K562 (cell line): ENCODE results near the gene CRAMP1.

Experiments used
- ATF7 ChIP-seq: fragments of 450-650 bp; IDR thresholded peaks from 2 replicates; pipeline ENCODE4 v1.7.1; 2014; ENCODE audit warnings: mild to moderate bottlenecking, moderate library complexity
- E2F1 ChIP-seq: sonication (generic); formaldehyde crosslinking; IDR thresholded peaks from 2 replicates; pipeline ENCODE4 v1.8.1; 2023; ENCODE audit warnings: mild to moderate bottlenecking, missing genetic modification reagents, moderate library complexity
- EZH2 ChIP-seq: IDR thresholded peaks from 2 replicates; pipeline ENCODE4 v1.6.1; 2012; ENCODE audit warnings: low read depth, mild to moderate bottlenecking, inconsistent platforms, low read length, borderline replicate concordance
- MXD1 ChIP-seq: fragments of 250-450 bp; sonication (Bioruptor Pico); IDR thresholded peaks from 2 replicates; pipeline ENCODE4 v1.8.0; 2021; ENCODE audit warnings: borderline replicate concordance, mild to moderate bottlenecking, moderate library complexity; ENCODE audit not compliant: poor library complexity, severe bottlenecking
- NR0B1 ChIP-seq: fragments of 450-650 bp; IDR thresholded peaks from one replicate; pipeline ENCODE4 v1.6.1; 2018; ENCODE audit warnings: mild to moderate bottlenecking, moderate library complexity; ENCODE audit not compliant: partially characterized antibody
- POLR2A ChIP-seq: fragments of 450-650 bp; conservative IDR thresholded peaks from 2 replicates; pipeline ENCODE4 v1.6.1; 2016
- TCFL5 ChIP-seq: fragments of 250-450 bp; sonication (Bioruptor Pico); conservative IDR thresholded peaks from 2 replicates; pipeline ENCODE4 v1.6.1; 2021; ENCODE audit warnings: mild to moderate bottlenecking, moderate library complexity, matching md5 sums
- TEAD4 ChIP-seq, 2 experiments: sonication (generic) in 1 of 2; formaldehyde crosslinking in 1 of 2; IDR thresholded peaks; 2 replicates each; pipeline versions ENCODE4 v1.6.1 to v1.8.0; 2012 to 2022; ENCODE audit warnings: borderline replicate concordance in 1 of 2, inconsistent platforms in 1 of 2, low read length in 1 of 2, mild to moderate bottlenecking in 1 of 2, missing genetic modification reagents in 1 of 2
- ZNF512 ChIP-seq: IDR thresholded peaks from 2 replicates; pipeline ENCODE4 v1.6.1; 2016; ENCODE audit warnings: missing genetic modification characterization, missing compliant biosample characterization

GRCh38 chr16:1673424-1674151, 61.4 kb downstream of the CRAMP1 start:
- TF ChIP-seq POLR2A: no peak
- no peak for TF ChIP-seq E2F1 (CRISPR knock-in tag)
- no peak for TF ChIP-seq EZH2
- no peak for TF ChIP-seq NR0B1
- no peak for TF ChIP-seq TEAD4 (IDR thresholded peaks at IDR 0.05; ENCODE audit: low read length)
- no peak for TF ChIP-seq TEAD4 (CRISPR knock-in tag; IDR thresholded peaks at IDR 0.05; ENCODE audit: borderline replicate concordance)
- TF ChIP-seq TCFL5 (CRISPR knock-in tag): no peak
- no peak for TF ChIP-seq ATF7
- TF ChIP-seq ZNF512 (tag): no peak
- no peak for TF ChIP-seq MXD1 (CRISPR knock-in tag)
